D341Med (cell line): ENCODE data around the gene IKZF3.

Experiments
- DNase-seq: peaks from one replicate; pipeline ENCODE4 v3.0.0; 2012; ENCODE audit warnings: low spot score

The IKZF3 gene

DNA sequence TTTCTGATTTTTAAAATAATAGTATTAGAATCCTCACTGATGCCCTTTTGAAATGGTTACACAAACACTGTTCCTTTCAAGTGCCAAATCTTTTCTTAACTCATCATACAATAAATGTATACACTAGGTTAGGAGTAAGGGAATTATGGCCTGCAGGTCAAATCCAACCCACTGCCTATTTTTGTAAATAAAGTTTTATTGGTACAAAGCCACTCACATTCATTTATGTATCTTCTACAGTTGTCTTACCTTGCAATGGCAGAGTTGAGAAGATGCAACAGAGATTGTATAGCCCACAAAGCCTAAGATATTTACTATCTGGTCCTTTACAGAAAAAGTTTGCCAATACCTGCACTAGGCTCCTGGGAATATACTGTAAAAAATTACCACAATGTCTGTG is 47.8 kb downstream of the IKZF3 start:
- DNase-seq: no peak

DNA sequence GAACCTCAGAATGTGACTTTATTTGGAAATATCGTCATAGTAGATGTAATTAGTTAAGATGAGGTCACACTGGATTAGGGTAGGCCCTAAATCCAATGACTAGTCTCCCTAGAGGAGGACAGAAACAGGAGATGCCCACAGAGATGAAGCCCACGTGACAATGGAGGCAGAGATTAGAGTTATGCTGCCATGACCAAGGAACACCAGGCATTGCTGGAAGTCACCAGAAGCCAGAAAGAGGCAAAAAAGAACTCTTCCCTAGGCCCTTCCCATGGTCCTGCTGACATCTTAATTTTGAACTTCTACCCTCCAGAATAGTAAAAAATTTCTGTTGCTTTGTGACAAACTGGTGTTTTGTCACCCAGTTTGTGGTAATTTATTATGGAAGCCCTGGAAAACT is 49.6 kb downstream of the IKZF3 start:
- no peak for DNase-seq

DNA sequence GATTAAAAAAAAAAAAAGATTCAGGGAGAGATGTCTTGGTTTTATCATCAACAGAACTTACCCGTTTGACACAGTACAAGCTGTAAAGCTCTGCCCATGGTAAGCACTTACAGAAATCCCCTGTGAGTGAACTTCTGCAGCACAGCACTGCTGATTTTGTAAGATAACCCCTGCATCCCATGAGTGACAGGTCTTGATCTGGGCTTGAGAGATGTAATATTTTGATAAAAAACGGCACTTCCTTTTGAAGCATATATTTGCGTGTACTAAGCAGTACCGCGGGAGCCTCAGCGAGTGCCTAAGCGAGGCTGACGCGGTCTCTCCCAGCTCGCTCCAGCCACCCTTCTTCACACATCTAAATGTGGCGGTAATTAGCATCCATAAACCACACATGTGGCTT is 50.5 kb downstream of the IKZF3 start:
- DNase-seq: no peak

DNA sequence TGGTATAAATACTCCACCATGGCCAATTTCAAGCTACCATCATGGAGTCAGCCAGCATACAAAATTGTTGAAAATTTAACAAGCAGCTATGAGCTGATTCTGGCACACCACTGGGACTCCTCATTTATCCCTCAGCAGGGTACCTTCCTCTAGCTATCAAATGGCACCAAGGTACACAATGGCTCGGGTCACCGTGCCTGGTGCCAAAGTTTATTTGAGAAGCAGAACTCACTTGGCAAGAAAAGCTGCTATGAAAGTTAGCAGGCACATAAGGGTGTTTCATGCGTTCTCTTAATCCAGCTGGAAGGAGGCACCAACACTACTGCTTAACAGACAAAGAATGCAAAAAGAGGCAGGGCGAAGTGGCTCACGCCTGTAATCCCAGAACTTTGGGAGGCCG is 51.6 kb downstream of the IKZF3 start:
- DNase-seq: no peak

DNA sequence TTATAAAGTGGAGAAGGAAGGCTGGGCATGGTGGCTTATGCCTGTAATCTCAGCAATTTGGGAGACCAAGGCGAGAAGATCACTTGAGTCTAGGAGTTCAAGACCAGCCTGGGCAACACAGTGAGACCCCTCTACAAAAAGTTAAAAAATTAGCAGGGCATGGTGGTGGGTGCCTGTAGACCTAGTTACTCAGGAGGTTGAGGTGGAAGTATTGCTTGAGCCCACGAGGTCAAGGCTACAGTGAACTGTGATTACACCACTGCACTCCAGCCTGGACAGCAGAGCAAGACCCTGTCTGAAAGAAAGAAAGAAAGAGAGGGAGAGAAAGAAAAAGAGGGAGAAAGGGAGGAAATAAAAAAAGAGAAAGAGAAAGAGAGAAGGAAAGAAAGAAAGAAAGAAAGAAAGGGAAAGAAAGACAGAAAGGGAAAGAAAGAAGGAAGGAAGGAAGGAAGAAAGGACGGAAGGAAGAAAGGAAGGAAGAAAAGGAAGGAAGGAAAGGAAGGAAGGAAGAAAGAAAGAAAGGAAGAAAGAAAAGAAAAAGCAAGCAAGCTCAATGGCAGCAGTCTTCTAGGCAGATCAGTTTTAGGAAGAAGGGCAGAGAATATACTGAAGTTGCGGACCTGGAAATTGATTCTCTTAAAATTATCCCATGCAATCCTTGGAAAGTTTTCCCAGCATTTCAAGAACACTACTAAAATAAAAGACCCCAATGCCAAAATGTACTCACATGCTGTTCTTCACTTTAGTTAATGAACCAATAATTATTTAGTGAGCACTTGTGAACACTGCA is 53.0 kb downstream of the IKZF3 start:
- no peak for DNase-seq

DNA sequence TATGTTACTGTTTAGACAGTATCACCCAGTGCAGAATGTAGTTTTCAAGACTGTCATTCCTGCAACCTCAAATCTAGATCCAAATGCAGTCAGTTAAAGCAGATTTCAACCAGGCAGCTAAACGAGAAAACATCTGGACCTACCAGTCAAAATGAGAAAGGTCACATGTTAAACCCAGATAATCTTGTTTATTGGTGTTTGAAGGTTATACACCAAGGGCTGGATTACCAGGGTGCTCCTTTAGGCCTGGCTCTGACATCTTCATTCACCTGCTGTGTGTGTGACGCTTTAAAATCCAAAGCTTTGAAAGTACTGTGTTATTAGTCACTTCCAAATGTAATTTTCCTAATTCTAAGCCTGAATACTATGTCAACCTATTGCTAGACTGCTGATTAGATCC is 54.9 kb downstream of the IKZF3 start:
- DNase-seq: no peak

DNA sequence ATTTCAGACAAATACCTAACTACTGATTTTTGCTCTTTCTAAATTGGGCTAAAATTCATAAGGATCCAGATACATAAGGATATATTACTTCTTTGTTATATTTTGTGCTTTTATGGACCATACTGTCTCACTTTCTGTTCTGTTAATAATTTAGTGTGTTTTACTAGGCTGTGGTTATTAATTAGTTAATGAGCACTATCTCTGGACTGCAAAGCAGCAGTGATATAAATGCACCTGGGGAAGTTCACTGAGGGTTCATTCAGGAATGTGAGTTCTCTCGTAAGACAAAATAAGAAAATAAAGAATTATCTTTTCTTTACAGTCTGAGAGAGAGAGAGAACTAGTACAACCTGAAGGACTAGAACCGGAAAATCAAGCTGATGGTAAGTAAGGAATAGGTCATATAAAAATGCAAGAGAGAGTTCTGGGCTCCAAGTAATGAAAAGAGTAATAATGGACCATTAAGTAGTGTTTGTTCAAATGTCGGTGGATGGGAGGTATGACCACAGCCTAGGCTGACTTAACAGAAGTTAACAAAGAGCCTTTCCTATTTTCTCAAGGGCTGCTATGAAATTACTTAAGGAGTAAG is 55.6 kb downstream of the IKZF3 start:
- DNase-seq: no peak

DNA sequence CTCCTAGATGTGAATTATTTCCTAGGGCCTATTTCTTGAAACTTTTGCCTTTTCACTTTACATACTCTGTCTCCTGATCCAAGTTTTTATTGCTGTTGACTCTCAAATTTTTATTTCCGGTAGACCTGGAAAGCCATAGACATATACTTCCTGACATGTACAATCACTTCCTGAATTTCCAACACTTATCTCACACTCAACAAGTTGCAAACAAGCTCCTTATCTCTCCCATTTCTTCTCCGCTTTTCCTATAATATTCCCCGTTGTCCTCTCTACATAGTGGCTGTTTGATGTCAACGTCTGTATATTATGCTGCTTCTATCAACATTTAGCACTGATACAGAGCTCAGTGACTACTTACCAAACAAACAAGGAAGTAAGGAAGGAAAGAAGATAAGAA is 59.3 kb downstream of the IKZF3 start:
- DNase-seq: no peak

DNA sequence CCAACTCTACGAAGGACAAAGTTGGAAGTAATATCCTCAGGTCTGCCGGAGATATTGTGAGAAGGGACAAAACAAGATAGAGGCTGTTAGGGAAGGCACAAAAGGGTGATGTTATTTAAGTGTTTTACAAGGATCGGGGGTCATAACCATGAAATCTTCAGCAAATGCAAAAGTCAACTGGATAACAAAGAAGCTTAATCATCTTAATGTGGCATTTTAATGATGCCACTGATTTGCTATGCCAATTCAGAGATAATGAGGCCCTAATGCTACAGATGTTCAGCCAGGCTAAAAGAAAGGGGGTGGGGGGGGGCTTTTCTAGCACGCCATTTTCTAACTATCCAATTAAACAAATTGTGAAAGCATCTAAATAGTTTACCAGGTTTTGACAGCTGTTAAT is 63.1 kb downstream of the IKZF3 start:
- peak; percentile 53 for DNase-seq

DNA sequence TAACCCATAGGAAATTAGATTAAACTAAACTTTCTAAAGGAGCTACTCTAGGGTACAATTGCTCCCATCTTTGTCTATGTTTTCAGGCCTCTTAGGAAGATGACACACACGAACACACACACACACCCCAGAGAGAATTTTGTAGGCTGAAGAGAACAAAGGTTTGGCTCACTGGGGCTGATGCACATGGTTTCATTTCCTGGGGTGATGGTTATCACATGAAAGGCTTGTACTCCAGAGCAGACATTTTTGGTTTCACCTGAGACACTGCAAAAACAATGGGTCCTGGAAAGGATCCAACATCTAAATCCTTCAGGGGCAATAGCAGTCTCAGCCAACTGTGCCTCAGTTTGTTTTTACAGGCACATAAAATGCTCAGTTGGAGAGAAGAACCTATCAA is 63.6 kb downstream of the IKZF3 start:
- no peak for DNase-seq

DNA sequence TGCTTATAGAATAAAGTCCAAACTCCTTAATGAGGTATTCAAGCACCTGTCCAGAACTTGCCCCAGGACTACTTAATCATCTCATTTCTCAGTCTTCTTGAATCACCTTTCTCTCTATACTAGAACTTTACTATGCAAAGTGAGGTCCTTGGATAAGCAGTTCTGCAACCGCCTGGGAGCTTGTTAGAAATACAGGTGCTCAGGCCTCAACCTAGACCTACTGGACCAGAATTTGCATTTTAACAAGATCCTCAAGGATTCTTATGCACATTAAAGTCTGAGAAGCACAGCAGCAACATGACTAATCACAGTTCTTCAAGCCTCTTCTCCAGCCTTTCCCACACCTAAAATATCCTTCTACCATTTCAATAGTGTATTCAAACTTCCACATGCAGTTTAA is 64.7 kb downstream of the IKZF3 start:
- no peak for DNase-seq

DNA sequence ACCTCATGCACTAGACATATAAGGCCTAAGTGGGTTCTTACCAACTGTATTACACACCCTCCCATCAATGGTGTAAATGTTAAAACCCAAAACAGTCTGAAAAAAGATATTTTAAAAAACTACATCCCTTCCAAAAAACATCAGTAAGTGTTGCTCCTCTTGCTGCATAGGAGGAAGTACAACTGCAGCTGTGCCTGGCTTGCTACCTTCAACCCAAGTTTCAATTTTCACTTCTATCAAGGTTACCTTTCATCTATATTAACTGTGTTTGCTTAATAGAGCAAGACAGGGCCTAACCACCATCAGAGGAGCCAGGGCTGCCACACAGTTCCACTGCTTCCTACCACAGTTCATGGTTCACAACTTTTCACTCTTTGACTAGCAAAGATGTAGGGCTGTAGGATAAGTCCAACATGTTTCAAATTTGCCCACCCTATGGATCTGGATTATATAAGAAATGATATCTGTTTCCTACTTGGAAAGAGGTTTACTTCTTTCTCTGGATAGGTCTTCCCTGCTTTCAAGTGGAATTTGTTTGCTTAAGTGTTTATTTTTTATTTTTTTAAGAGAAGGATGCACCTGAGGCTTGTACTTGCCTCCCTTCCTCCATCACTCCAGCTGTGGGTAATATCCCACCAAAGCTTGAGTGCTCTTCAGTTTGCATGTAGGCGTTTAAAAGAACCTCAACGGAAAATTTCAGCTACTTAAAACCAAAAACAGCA is 69.7 kb downstream of the IKZF3 start:
- DNase-seq: no peak

DNA sequence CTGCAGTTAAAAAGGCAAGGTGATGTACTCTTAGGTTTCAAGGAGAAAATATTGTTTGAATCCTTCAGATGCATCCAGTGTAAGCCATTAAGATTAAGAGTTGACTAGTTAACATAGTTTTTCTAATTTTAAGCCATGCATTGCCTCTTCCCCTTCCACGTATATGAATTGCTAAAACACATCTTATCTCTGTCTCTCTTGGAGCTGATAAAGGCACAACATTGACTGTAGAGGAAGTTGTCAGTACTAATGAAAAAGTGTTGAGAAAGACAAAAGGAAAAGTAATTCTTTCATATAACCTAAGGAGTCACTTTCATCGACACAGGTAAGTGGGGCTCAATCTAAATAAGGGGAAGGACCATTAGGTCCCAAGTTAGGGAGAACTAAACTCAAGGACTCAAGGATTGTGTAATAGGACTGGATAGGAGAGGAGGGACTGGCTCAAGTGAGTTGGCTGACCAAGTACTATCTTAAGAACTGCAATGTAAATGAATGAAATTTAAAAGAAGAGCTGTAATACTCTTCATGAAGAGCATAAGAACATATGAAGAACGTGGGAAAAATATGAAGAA is 70.7 kb downstream of the IKZF3 start:
- no peak for DNase-seq

DNA sequence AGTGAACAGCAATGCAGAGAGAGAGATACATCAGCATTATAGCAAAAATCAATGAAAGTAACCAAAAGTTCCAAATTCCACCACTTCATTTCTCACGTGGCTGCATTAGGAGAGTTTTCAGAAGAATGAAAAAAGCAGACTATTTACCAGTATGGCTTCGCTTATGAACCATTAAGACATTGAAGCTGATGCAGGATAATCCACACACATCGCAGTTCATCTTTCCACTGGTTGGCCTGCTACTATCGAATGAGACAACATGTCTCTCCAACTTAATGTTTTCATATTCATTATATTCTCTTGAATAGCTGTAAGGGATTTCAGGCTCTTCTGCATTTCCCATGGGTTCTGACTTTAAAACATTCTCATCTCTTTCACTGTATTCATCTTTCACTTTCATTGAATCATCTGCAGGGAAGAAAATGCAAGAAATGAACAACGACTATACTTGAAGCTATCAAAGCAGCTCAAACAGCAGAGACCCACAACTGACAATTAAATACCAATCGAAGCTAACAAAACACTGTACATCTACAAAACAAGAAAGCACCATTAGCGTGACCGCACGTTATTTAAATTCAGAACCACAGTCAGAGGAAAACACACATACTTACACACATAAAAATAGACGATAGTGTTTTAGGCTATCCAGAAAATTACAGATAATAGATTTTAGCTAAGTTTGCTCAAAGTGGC is 71.4 kb downstream of the IKZF3 start:
- no peak for DNase-seq

DNA sequence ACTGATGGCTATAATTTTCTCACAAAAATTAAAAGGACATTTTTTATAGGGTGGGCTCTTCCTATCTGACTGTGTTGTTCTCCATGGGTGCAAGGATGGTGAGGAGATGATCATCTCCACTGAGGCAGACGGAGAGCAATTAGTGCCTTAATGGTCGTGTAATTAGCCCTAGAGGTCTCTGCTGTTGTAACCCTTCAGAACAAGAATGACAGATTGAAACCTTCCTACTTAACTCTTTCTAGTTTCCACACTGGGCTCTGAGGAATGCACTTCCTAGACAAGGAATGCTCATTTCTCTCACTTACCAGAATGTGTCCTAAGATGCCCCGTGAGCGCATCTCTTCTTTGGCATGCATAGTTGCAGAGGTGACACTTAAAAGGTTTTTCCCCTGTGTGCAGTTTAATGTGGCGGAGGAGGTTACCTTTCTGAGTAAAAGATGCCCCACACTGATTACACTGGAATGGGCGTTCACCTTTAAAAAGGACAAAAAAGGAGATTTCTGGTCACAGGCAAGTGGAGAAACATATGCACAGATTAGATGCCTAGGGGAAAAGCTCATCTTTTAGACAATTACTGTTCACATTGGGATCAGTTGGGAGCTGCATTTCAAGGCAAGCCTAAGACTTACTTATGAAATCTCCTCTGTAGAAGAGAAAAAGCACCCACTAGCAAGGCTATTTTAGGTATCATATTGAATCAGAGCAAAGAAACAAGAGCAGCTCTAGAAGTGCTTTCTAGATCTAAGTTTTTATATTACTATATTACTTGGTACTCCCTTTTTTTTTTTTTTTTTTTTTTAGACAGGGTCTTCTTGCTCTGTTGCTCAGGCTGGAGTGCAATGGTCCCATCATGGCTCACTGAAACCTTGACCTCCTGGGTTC is 72.8 kb downstream of the IKZF3 start:
- no peak for DNase-seq

DNA sequence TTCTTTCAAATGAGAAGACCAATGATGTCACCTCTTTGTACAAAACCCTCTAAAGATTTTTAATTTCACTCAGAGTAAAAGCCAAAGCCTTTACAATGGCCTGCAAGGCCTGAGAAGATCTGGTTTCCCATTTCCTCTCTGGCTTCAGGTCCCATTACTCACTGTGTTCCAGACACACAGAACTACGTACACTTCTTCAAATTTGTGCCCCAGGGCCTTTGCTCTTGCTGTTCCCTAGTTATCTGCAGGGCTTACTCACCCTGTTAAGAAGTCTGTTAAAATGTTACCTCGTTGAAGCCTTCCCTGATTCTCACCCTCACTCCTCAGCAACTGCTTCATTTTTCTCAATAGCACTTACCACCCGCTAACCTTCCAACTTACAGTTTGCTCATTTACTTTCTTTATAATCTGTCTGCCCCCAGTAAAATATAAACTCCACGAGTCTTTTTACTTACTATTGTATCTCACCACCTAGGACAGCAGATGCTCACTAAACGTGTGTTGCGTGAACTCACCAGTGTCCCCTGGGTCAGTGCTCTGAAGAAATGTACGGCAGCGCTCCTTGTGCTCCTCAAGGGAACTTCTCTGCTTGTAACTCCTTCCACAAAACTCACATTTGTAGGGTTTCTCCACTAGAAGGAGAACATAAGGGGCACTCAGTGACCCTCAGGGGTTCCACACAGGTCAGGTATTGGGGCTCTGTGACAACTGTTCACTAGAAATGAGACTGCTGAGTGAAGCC is 76.2 kb downstream of the IKZF3 start:
- no peak for DNase-seq

DNA sequence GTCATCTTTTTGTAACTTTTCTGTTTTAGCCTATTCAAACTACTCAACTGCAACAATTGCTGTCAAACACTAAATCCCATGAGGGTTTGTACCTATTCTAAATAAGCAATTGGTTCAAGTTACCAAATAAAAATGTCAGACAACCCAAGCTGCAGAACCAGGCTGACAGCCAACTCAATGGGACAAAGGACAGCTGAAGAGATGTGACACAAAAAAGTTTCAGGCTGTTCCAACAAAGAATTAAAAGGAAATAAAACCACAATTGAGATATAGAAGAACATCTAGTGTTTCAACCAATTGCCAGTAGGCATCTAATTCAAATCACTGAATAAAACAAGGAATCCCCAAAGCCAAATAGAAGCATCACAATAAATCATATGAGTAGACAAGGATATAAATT is 77.1 kb downstream of the IKZF3 start:
- no peak for DNase-seq

DNA sequence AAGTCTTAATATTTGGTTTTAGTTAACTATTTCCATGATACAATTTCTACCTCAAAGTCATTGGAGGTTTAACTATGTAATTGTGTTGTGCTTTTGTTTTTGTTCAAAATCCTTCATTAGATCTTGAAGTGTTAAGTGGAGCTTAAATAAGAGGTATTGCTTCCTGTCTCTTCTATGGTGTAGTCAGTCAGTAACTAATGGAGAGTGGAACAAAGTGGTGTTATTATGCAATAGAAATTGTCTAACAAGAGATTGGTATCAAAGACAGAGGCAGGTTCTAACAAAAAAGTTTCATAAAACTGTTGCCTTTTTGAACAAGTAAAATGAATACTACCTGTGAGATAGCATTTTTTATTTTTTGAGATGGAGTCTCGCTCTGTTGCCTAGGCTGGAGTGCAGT is 81.1 kb downstream of the IKZF3 start:
- no peak for DNase-seq

DNA sequence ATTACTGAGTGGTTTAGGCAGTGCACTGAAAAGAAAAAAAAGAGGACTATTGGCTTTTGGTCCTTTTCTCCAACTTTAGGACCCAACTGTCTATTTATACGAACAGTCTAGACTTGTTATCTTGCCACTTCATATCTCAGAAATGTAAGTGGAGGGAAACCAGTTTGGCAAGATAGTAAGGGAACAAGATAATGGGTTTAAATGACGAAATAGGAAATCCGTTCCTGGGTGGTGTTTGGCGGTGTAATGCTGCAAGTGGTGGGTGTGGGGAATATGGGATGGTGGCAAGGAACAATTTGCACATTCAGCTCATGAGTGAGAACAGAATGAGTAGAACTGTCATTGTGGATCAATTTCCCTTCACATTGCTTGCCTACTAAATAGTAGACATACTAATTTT is 81.6 kb downstream of the IKZF3 start:
- no peak for DNase-seq

DNA sequence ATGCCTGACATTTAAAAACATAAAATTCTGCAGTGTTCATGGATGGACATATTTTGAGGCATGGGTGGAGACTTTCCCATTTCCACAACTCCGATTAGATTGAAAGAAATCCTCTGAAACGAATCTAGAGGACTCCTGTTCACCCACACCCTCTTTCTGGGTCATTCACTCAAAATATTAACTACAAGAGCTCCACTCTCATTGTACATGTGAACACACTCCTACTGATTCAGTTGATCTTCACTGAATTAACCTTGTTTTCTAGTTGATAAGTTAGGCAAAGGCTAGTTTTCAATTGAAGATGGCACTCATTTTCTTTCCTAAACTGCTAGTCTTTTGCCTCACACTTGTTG is 82.3 kb downstream of the IKZF3 start:
- no peak for DNase-seq
